Endothelial cell (in vitro differentiated cells): ENCODE data around the gene SCLY. TPM values are rescaled to one million over a fixed set of nuclear protein-coding genes. Genes with fewer than 3 reads are reported as not detected.

Source experiments
- DNase-seq: peaks from one replicate; pipeline ENCODE4 v3.0.0; 2021; ENCODE audit warnings: low spot score
- H3K27ac Mint-ChIP-seq: one replicate; pipeline ENCODE4 v1.8.0; 2021; ENCODE audit warnings: mixed read lengths, inconsistent platforms; ENCODE audit not compliant: unreplicated experiment
- H3K27me3 Mint-ChIP-seq: one replicate; pipeline ENCODE4 v1.8.0; 2021; ENCODE audit warnings: mild to moderate bottlenecking, moderate library complexity, mixed read lengths, inconsistent platforms; ENCODE audit not compliant: unreplicated experiment
- H3K36me3 Mint-ChIP-seq: one replicate; pipeline ENCODE4 v1.8.0; 2021; ENCODE audit warnings: mild to moderate bottlenecking, low read depth, mixed read lengths, inconsistent platforms; ENCODE audit not compliant: unreplicated experiment
- H3K4me1 Mint-ChIP-seq: one replicate; pipeline ENCODE4 v1.8.0; 2021; ENCODE audit warnings: mild to moderate bottlenecking, mixed read lengths, inconsistent platforms; ENCODE audit not compliant: unreplicated experiment
- H3K4me3 Mint-ChIP-seq: one replicate; pipeline ENCODE4 v1.8.0; 2021; ENCODE audit warnings: mild to moderate bottlenecking, mixed read lengths, inconsistent platforms; ENCODE audit not compliant: unreplicated experiment
- H3K9me3 Mint-ChIP-seq: one replicate; pipeline ENCODE4 v1.8.0; 2021; ENCODE audit warnings: mixed read lengths, inconsistent platforms; ENCODE audit not compliant: unreplicated experiment
- CTCF ChIP-seq: fragments of 200-600 bp; sonication (generic); IDR thresholded peaks from one replicate; pipeline ENCODE4 v1.5.0; 2021; ENCODE audit warnings: antibody characterized with exemption; ENCODE audit not compliant: unreplicated experiment
- total RNA-seq: library from RNA; stranded (reverse); fragmentation: NEBNext Ultra II Directional; extraction: Animal tissue kit (Norgen Biotek cat#: 25700); gene quantifications from one replicate; pipeline ENCODE4 v1.2.1, GENCODE V29; 2021; ENCODE audit not compliant: unreplicated experiment

The SCLY gene
- total RNA-seq, 1 donor from 2014 or later = 17.7 TPM

- Mint-ChIP-seq H3K9me3 (no peaks in the 10 kb centered on the region), H3K4me3 (no peak overlapping the region)
Measured at GRCh38 chr2:238024986-238025385, 35.8 kb upstream of the SCLY start.

GRCh38 chr2:238025741-238026360, 35.0 kb upstream of the SCLY start:
- H3K9me3 Mint-ChIP-seq = no peaks in the 10 kb centered on the region
- peaks cover 5% of the 10 kb centered on the region for H3K4me1 Mint-ChIP-seq
- no peaks in the 10 kb centered on the region for H3K27me3 Mint-ChIP-seq
- no peak for TF ChIP-seq CTCF
- no peak for DNase-seq
- H3K4me3 Mint-ChIP-seq = no peak overlapping the region
- peaks cover 28% of the 10 kb centered on the region for H3K36me3 Mint-ChIP-seq
- H3K27ac Mint-ChIP-seq = no peak overlapping the region

More at GRCh38 chr2:238024986-238025385, 35.8 kb upstream of the SCLY start:
- Mint-ChIP-seq H3K27ac (no peak overlapping the region), H3K27me3 (no peaks in the 10 kb centered on the region), H3K36me3 (peaks cover 23% of the 10 kb centered on the region), H3K4me1 (peaks cover 12% of the 10 kb centered on the region)
- DNase-seq = no peak
- no peak for TF ChIP-seq CTCF

- TF ChIP-seq CTCF = no peak
- Mint-ChIP-seq H3K4me3 (no peak overlapping the region), H3K27me3 (peaks cover 2% of the 10 kb centered on the region), H3K4me1 (peaks cover 5% of the 10 kb centered on the region), H3K9me3 (no peaks in the 10 kb centered on the region), H3K36me3 (peaks cover 37% of the 10 kb centered on the region), H3K27ac (no peak overlapping the region)
- no peak for DNase-seq
Measured at GRCh38 chr2:238027058-238027457, 33.7 kb upstream of the SCLY start.

- no peak for TF ChIP-seq CTCF
- H3K27ac Mint-ChIP-seq = no peak overlapping the region
- no peak for DNase-seq
- no peaks in the 10 kb centered on the region for H3K9me3 Mint-ChIP-seq
- H3K36me3 Mint-ChIP-seq = peaks cover 37% of the 10 kb centered on the region
- no peak overlapping the region for H3K4me3 Mint-ChIP-seq
- H3K27me3 Mint-ChIP-seq = peaks cover 2% of the 10 kb centered on the region
- H3K4me1 Mint-ChIP-seq = peaks cover 5% of the 10 kb centered on the region
Measured at GRCh38 chr2:238027591-238028415, 33.0 kb upstream of the SCLY start.

- no peak for DNase-seq
- Mint-ChIP-seq H3K27me3 (peaks cover 2% of the 10 kb centered on the region), H3K36me3 (peaks cover 40% of the 10 kb centered on the region)
Measured at GRCh38 chr2:238029853-238030252, 30.9 kb upstream of the SCLY start.

More at GRCh38 chr2:238029853-238030252, 30.9 kb upstream of the SCLY start:
- Mint-ChIP-seq H3K27ac (no peak overlapping the region), H3K9me3 (no peaks in the 10 kb centered on the region), H3K4me1 (no peaks in the 10 kb centered on the region), H3K4me3 (no peak overlapping the region)
- no peak for TF ChIP-seq CTCF
